KMS-11 (cell line): ENCODE data around the gene STK11IP.
A peak's percentile ranks its signal among the peaks of the same experiment; 100 is the strongest.

Experiments used
- H2AFZ ChIP-seq: fragments of 200-600 bp; sonication (generic); 2 replicates; pipeline ENCODE4 v1.6.1; 2016; ENCODE audit warnings: antibody characterized with exemption, mixed run types, low read depth
- H3K27ac ChIP-seq: fragments of 200-600 bp; sonication (generic); 2 replicates; pipeline ENCODE4 v1.6.1; 2016; ENCODE audit warnings: mild to moderate bottlenecking, mixed run types
- H3K27me3 ChIP-seq: fragments of 200-600 bp; sonication (generic); 2 replicates; pipeline ENCODE4 v1.6.1; 2017; ENCODE audit warnings: mild to moderate bottlenecking, low read depth, mixed run types, moderate library complexity; ENCODE audit not compliant: insufficient read depth
- H3K36me3 ChIP-seq: fragments of 200-600 bp; sonication (generic); 2 replicates; pipeline ENCODE4 v1.6.1; 2017; ENCODE audit warnings: mild to moderate bottlenecking, mixed run types; ENCODE audit not compliant: insufficient read depth
- H3K4me1 ChIP-seq: fragments of 200-600 bp; sonication (generic); 2 replicates; pipeline ENCODE4 v1.6.1; 2016; ENCODE audit warnings: mild to moderate bottlenecking, low read depth, mixed run types; ENCODE audit not compliant: poor library complexity, severe bottlenecking
- H3K4me2 ChIP-seq: fragments of 200-600 bp; sonication (generic); 2 replicates; pipeline ENCODE4 v1.7.0; 2016; ENCODE audit warnings: mild to moderate bottlenecking, mixed run types
- H3K4me3 ChIP-seq: fragments of 200-600 bp; sonication (generic); IDR thresholded peaks from 2 replicates; pipeline ENCODE4 v1.6.1; 2017; ENCODE audit warnings: low read depth, low read length, mixed read lengths; ENCODE audit not compliant: insufficient read depth
- H3K79me2 ChIP-seq: fragments of 200-600 bp; sonication (generic); 2 replicates; pipeline ENCODE4 v1.6.1; 2016; ENCODE audit warnings: low read depth, mixed run types; ENCODE audit not compliant: insufficient read depth
- H3K9ac ChIP-seq: fragments of 200-600 bp; sonication (generic); 2 replicates; pipeline ENCODE4 v1.6.1; 2016; ENCODE audit warnings: mild to moderate bottlenecking, mixed run types
- H4K20me1 ChIP-seq: fragments of 200-600 bp; sonication (generic); 2 replicates; pipeline ENCODE4 v1.6.1; 2016; ENCODE audit warnings: mild to moderate bottlenecking, mixed run types; ENCODE audit not compliant: insufficient read depth
- CTCF ChIP-seq: fragments of 200-600 bp; sonication (generic); conservative IDR thresholded peaks from 2 replicates; pipeline ENCODE4 v1.6.1; 2017; ENCODE audit warnings: low read depth, mild to moderate bottlenecking, antibody characterized with exemption, low read length, moderate library complexity, mixed read lengths

STK11IP gene

GRCh38 chr2:219559156-219559915 is 38.3 kb upstream of the STK11IP start:
- no peak overlapping the region for H2AFZ ChIP-seq
- H3K4me2 ChIP-seq, result no peak overlapping the region
- no peak for TF ChIP-seq CTCF
- peaks cover 82% of the 10 kb centered on the region for H3K27me3 ChIP-seq
- H4K20me1 ChIP-seq, result no peaks in the 10 kb centered on the region
- no peak overlapping the region for H3K27ac ChIP-seq
- no peaks in the 10 kb centered on the region for H3K79me2 ChIP-seq
- H3K4me3 ChIP-seq, result no peak overlapping the region
- H3K36me3 ChIP-seq, result no peaks in the 10 kb centered on the region
- no peaks in the 10 kb centered on the region for H3K4me1 ChIP-seq
- H3K9ac ChIP-seq, result no peak overlapping the region

- Histone ChIP-seq H3K79me2 (no peaks in the 10 kb centered on the region), H3K36me3 (no peaks in the 10 kb centered on the region), H3K4me2 (no peak overlapping the region), H2AFZ (no peak overlapping the region), H3K4me3 (no peak overlapping the region), H3K9ac (no peak overlapping the region), H3K4me1 (no peaks in the 10 kb centered on the region), H4K20me1 (no peaks in the 10 kb centered on the region), H3K27ac (no peak overlapping the region), H3K27me3 (peaks cover 83% of the 10 kb centered on the region)
- TF ChIP-seq CTCF, result peak; percentile 83
Observed at GRCh38 chr2:219560037-219560892, 37.4 kb upstream of the STK11IP start.

GRCh38 chr2:219560893-219561178 is 36.8 kb upstream of the STK11IP start:
- Histone ChIP-seq H4K20me1 (no peaks in the 10 kb centered on the region), H3K36me3 (no peaks in the 10 kb centered on the region), H3K4me3 (no peak overlapping the region), H3K27me3 (peaks cover 83% of the 10 kb centered on the region), H3K27ac (no peak overlapping the region), H3K4me1 (no peaks in the 10 kb centered on the region), H2AFZ (no peak overlapping the region), H3K4me2 (no peak overlapping the region), H3K79me2 (no peaks in the 10 kb centered on the region), H3K9ac (no peak overlapping the region)
- TF ChIP-seq CTCF, result no peak

- no peak overlapping the region for H2AFZ ChIP-seq
- H3K27me3 ChIP-seq, result peaks cover 83% of the 10 kb centered on the region
- H3K79me2 ChIP-seq, result no peaks in the 10 kb centered on the region
- no peaks in the 10 kb centered on the region for H3K4me1 ChIP-seq
- no peak overlapping the region for H3K9ac ChIP-seq
- no peak overlapping the region for H3K27ac ChIP-seq
- no peaks in the 10 kb centered on the region for H4K20me1 ChIP-seq
- TF ChIP-seq CTCF, result no peak
- H3K4me2 ChIP-seq, result no peak overlapping the region
- H3K36me3 ChIP-seq, result no peaks in the 10 kb centered on the region
- no peak overlapping the region for H3K4me3 ChIP-seq
Observed at GRCh38 chr2:219561179-219562048, 36.2 kb upstream of the STK11IP start.
